SK-N-MC (cell line): ENCODE data around the gene AARSD1.

Experiments used
- EZH2 ChIP-seq: fragments of 200-600 bp; sonication (generic); IDR thresholded peaks from one replicate; pipeline ENCODE4 v1.6.1; 2017; ENCODE audit warnings: antibody characterized with exemption
- FOXP2 ChIP-seq: optimal IDR thresholded peaks from 2 replicates; pipeline ENCODE3; 2011; ENCODE audit warnings: mild to moderate bottlenecking, moderate library complexity; ENCODE audit not compliant: insufficient read depth; ENCODE audit errors: extremely low read length, control extremely low read depth
- POLR2AphosphoS5 ChIP-seq: IDR thresholded peaks from 2 replicates; pipeline ENCODE4 v1.6.1; 2012; ENCODE audit warnings: mild to moderate bottlenecking, low read depth, low read length, borderline replicate concordance

- TF ChIP-seq EZH2 (no peak), FOXP2 (no peak), POLR2AphosphoS5 (no peak)
These were observed 44.0 kb downstream of the AARSD1 start for GRCh38 chr17:42920106-42920900.
